ENCODE data around the gene MSI2. TPM values are rescaled to one million over a fixed set of nuclear protein-coding genes. Genes with fewer than 3 reads are reported as not detected.

The MSI2 gene
- total RNA-seq, 3 donors from 2014 or later = 13.4 to 89.1 (median 71.1) TPM

DNA sequence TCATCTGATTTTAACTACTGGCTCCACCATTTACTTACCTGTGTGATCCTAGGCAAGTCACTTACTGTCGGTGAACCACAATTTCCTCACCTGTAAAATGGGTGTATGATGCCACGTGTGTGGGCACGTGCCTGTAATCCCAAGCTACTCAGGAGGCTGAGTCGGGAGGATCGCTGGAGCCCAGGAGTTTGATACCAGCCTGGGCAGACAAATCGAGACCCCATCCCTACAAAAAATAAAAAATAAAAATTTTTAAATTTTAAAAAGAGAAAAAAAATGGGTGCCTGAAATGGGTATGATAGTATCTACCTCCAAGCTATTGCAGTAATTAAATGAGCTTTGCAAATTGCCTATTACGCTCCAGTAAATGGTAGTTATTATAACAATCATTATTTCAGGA, 263.5 kb downstream of the MSI2 start:
- no peak overlapping the region for H3K27ac ChIP-seq
- no peak overlapping the region for H3K4me3 ChIP-seq
- DNase-seq (ENCODE audit: low spot score in 2 of 2) = no peak
- H3K36me3 ChIP-seq = no peaks in the 10 kb centered on the region
- TF ChIP-seq, protein P1, sequence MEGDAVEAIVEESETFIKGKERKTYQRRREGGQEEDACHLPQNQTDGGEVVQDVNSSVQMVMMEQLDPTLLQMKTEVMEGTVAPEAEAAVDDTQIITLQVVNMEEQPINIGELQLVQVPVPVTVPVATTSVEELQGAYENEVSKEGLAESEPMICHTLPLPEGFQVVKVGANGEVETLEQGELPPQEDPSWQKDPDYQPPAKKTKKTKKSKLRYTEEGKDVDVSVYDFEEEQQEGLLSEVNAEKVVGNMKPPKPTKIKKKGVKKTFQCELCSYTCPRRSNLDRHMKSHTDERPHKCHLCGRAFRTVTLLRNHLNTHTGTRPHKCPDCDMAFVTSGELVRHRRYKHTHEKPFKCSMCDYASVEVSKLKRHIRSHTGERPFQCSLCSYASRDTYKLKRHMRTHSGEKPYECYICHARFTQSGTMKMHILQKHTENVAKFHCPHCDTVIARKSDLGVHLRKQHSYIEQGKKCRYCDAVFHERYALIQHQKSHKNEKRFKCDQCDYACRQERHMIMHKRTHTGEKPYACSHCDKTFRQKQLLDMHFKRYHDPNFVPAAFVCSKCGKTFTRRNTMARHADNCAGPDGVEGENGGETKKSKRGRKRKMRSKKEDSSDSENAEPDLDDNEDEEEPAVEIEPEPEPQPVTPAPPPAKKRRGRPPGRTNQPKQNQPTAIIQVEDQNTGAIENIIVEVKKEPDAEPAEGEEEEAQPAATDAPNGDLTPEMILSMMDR (IDR thresholded peaks at IDR 0.05) = no peak
- TF ChIP-seq POLR2A (IDR thresholded peaks at IDR 0.05) (no peak), POLR2AphosphoS5 (IDR thresholded peaks at IDR 0.05) (no peak)
- no peaks in the 10 kb centered on the region for H3K9me3 ChIP-seq
- no peaks in the 10 kb centered on the region for H3K27me3 ChIP-seq
- H3K4me1 ChIP-seq = no peaks in the 10 kb centered on the region
- intact Hi-C loops (cut with DNase I; ENCODE audit: low total_unique reads) = no loop called here

DNA sequence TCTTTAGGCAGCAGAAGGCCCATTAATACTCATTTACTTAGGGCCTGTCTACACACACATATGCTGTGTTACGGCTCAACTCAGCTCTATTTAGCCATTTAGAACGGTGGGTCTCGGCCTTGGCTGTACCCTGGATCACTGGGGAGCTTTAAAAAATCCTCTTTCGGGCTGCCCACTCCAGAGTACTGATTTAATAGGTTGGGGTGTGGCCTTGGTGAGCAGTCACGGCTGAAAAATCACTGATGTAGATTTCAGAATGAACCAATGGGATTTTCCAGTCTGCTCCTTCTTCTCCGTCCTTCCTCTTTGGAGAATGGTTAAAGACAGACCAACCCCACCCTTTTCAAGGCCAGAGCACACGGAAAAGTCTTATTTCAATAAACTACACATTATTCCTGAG, 265.3 kb downstream of the MSI2 start:
- Histone ChIP-seq H3K4me1 (no peaks in the 10 kb centered on the region), H3K36me3 (no peaks in the 10 kb centered on the region), H3K27me3 (no peaks in the 10 kb centered on the region), H3K4me3 (no peak overlapping the region), H3K9me3 (no peaks in the 10 kb centered on the region), H3K27ac (no peak overlapping the region)
- DNase-seq (ENCODE audit: low spot score in 2 of 2) = no peak
- TF ChIP-seq POLR2AphosphoS5 (IDR thresholded peaks at IDR 0.05) = no peak
- TF ChIP-seq, protein P1 (IDR thresholded peaks at IDR 0.05) = no peak
- no peak for TF ChIP-seq POLR2A (IDR thresholded peaks at IDR 0.05)
- intact Hi-C loops (cut with DNase I; ENCODE audit: low total_unique reads) = no loop called here

DNA sequence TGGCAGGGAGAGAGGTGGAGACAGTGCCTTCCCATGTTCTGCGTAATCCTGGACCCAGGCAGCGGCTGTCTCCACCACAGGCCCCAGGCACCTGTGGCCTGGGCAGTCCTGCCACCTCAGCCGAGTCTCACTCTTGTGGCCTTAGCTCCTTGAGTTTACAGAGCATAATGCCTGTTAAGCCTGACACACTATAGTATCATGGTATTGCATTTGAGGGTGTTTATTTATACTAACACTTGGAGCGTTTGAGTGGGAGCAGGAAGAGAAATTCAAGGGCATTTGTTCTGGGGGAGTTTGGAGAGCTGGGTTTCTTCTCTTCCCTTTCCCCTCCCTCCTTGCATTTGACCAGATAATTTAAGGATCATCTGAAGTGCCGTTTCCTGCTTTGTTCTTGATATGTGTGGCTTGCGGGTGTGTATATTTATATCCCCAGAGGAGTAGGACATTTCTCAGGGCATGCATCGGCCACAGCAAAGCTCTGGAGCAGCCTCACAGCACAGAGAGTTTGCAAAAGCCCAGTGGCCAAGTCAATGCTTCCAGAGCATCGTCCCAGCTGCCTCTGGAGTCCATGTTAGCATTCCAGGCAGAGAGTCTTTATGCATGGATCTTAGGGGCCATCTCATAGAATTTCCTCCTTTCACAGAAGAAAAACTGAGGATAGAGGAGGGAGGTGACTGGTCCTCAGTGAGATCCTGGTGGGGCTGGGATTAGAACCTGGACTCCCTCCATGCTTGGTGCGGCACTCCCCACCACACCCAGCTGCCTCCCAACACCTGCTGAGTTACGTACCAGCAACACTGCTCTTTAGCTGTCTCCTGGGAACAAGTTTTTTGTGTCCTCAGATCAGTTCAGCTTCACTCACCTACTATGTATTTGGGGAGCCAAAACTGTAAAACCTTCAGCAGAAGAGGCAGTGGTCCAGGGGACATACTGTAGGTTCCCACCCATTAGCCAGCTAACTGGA, 266.0 kb downstream of the MSI2 start:
- intact Hi-C loops (cut with DNase I; ENCODE audit: low total_unique reads) = no loop called here
- Histone ChIP-seq H3K4me3 (no peak overlapping the region), H3K9me3 (no peaks in the 10 kb centered on the region), H3K27ac (no peak overlapping the region), H3K36me3 (no peaks in the 10 kb centered on the region), H3K4me1 (no peaks in the 10 kb centered on the region), H3K27me3 (no peaks in the 10 kb centered on the region)
- TF ChIP-seq POLR2AphosphoS5 (IDR thresholded peaks at IDR 0.05) = no peak
- TF ChIP-seq, protein P1 (IDR thresholded peaks at IDR 0.05) = no peak
- TF ChIP-seq POLR2A (IDR thresholded peaks at IDR 0.05) = no peak
- DNase-seq (ENCODE audit: low spot score in 2 of 2) = no peak

DNA sequence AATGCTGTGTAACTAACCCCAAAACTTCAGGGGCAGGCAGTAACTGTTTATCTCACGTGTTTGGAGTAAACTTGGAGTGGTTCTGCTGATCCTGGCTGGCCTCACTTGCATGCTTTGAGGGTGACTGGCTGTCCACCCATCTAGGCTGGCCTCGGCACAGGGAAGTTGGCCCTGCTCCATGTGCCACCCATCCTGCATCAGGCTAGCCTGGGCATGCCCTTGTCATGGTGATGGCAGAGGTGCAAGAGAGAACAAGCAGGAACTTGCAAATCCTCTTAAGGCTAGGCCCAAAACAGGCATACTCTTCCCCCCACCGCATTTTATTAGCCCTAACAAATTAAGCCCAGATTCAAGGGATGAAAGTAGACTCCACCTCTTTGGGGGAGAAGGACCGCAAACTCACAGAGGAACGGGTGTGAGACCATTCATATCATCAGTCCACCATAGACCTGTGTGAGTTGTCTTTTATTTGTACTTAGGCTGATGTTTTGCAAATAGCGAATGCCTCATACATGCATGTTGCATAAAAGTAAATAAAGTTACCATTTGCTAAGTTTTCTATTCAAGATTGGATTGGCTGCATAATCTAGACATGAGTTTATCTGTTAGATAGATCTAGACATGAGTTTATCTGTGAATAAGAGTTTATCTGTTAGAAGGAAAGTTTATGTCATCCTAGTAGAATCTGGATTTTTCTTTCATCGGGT, 267.8 kb downstream of the MSI2 start:
- TF ChIP-seq POLR2AphosphoS5 (IDR thresholded peaks at IDR 0.05) (no peak), POLR2A (IDR thresholded peaks at IDR 0.05) (no peak)
- TF ChIP-seq, protein P1 (IDR thresholded peaks at IDR 0.05) = no peak
- no peaks in the 10 kb centered on the region for H3K9me3 ChIP-seq
- H3K4me1 ChIP-seq = no peaks in the 10 kb centered on the region
- no peak overlapping the region for H3K4me3 ChIP-seq
- no peaks in the 10 kb centered on the region for H3K36me3 ChIP-seq
- intact Hi-C loops (cut with DNase I; ENCODE audit: low total_unique reads) = no loop called here
- peak overlapping the region in 1 of 2 donors; percentile 5 for H3K27ac ChIP-seq
- H3K27me3 ChIP-seq = no peaks in the 10 kb centered on the region
- DNase-seq (ENCODE audit: low spot score in 2 of 2) = peak in 1 of 2 donors; percentile 67
